ENCODE results near the gene IFT74.

The IFT74 gene

GRCh38 chr9:26955921-26956859 lies at the start of gene IFT74:
Gene IFT74 (plus strand): TSS chr9:26956412. CDS start chr9:26961968, 5,556 bp downstream.
- peak; percentile 75 for DNase-seq (ENCODE audit: low read depth)

DNA sequence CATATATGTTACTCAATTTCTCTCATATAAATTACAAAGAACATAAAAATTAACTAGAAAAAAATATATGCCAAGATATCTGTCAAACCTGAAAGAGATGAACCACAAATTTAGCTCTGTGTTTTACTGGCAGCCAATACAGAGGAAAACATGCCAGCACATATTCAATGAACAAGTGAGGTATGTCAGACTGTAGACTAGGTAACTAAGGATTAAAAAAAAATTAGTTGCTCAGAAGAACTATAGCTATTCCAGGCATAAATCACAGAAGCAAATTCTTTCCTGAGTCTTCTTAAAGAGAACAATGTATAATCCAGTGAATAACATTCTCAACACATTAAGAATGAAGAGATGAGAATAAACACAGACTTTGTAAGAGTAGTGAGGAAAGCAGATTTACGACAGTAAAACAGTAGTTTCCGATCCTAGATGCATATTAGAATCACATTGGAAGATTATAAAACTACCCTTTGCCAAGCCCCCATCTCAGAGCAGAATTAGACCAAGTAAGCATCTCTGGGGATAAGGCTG lies 43.0 kb upstream of the IFT74 start:
- DNase-seq (ENCODE audit: low read depth), result no peak

GRCh38 chr9:26919698-26920097 lies 36.5 kb upstream of the IFT74 start:
- DNase-seq (ENCODE audit: low read depth), result no peak

GRCh38 chr9:26925609-26926008 lies 30.6 kb upstream of the IFT74 start:
- DNase-seq (ENCODE audit: low read depth), result no peak

- DNase-seq (ENCODE audit: low read depth), result no peak
These were observed 27.2 kb upstream of the IFT74 start for GRCh38 chr9:26928902-26929495.

DNA sequence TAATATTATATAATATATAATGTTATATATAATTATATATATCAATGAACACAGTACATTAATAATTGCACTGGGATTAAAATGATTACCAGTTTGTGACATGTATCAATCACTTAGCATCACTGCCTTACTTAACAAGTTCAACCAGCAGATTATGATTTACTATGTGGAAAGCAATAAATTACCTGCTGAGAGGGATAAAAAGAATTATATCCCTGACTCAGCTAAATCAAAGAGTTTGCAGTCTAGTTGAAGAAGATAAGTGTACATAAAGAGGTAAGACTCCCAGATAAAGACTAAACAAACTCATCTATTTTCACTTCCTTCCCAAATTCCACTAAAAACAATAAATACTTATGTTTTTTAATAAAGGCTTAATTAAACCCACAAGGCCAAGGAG lies 20.4 kb upstream of the IFT74 start:
- DNase-seq (ENCODE audit: low read depth), result no peak

DNA sequence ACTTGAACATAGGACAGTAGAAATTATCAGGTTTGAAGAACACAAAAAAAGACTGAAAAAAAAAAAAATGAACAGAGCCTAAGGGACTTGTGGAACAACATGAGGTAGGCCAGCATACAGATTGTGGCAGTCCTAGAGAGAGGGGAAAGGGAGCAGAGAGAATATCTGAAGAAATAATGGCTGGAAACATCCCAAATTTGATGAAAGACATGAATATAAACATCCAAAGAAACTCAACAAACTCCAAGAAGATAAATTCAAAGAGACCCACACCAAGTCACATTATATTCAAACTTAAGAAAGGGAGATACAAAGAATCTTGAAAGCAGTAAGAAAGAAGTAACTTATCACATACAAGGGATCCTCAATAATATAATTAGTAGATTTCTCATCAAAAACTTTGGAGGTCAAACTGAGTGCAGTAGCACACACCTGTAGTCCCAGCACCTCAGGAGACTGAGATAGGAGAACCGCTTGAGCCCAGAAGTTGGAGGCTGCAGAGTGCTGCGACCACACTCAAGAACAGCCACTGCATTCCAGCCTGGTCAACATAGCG lies 18.3 kb upstream of the IFT74 start:
- no peak for DNase-seq (ENCODE audit: low read depth)

- no peak for DNase-seq (ENCODE audit: low read depth)
These were observed 16.1 kb upstream of the IFT74 start for GRCh38 chr9:26939955-26940711.

- DNase-seq (ENCODE audit: low read depth), result no peak
These were observed 15.4 kb upstream of the IFT74 start for GRCh38 chr9:26940779-26941178.

- no peak for DNase-seq (ENCODE audit: low read depth)
These were observed 10.6 kb upstream of the IFT74 start for GRCh38 chr9:26945591-26945990.

- peak; percentile 58 for DNase-seq (ENCODE audit: low read depth)
These were observed 9.2 kb upstream of the IFT74 start, which contains the start of gene PLAA for GRCh38 chr9:26946753-26947727. Gene PLAA (minus strand): TSS chr9:26947242. CDS start chr9:26947045, 197 bp downstream.

DNA sequence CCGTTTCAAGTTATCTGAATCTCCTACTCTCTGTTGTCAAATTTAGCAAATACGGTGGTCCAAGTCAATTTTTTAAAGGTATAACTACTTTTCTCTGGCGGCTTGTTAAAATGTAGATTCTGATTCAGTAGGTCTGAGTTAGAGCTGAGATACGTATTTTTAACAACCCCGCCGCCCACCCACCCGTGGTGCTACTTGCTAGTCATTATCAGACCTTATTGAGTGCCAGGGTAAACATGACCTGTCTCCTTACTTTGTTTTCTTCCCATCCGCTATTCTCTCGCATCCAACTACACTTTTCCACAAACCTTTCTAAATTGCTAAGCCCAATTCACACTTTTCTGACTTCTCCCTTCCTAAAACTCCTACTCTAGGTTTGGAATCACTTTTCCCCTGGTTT lies 8.5 kb upstream of the IFT74 start:
- no peak for DNase-seq (ENCODE audit: low read depth)

- no peak for DNase-seq (ENCODE audit: low read depth)
These were observed 6.6 kb upstream of the IFT74 start for GRCh38 chr9:26949637-26950069.

DNA sequence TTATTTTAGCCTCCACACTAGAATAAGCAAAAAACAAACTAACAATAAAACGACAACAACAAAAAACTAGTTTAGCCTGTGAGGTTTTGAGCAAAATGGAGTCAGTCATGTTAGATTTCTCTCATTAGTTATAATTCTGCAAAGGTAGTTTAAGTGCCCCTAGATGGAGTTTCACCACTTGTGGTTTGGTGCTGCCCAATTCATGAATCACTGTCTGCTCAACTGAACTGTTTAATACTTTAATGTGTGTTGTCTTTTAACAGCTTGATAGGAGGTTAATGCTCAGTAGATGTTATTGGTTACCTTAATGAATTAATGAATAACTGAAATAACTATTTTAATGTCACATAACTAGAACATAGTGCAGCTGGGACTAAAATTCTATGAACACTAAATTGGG lies 5.7 kb upstream of the IFT74 start:
- DNase-seq (ENCODE audit: low read depth), result no peak

DNA sequence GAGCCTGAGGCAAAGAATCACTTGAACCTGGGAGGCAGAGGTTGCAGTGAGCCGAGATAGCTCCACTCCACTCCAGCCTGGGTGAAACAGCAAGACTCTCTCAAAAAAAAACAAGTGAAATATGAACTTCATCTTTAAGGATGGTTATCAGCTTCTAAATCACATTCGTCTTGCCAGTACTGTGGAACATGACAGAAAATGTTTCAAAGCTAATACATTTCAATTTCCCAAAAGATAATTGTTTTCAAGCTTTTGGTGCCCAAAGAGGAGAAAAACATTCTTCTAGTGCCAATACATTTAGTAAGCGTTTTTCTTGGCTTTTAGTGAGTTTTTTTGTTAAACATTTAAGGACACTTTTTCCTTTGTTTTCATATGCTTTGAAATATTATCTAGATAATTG lies 4.4 kb upstream of the IFT74 start:
- DNase-seq (ENCODE audit: low read depth), result no peak

DNA sequence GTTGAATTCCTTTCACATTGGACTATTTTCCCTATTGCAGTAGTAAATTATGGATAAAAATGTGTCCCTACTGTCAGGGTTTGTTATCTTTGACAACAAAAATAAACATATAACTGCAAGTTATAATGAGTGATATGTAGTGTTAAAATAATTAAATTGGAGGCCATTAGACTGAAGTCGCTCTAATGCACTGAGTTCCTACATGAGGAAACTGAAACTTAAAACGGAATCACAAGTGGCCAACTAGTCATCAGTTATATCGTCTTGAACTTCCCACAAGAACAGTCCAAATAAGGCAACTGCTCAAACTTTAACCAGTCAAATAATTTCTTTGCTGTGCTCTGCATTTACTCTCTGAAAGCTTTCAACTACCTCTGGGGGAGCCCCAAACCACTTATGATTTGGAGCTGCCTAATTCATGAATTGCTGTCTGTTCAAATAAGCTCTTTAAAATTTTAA lies 2.1 kb upstream of the IFT74 start:
- no peak for DNase-seq (ENCODE audit: low read depth)

GRCh38 chr9:26955222-26955903 lies 849 bp upstream of the IFT74 start:
- DNase-seq (ENCODE audit: low read depth), result no peak

- DNase-seq (ENCODE audit: low read depth), result no peak
These were observed 635 bp downstream of the IFT74 start for GRCh38 chr9:26956860-26957233.

- no peak for DNase-seq (ENCODE audit: low read depth)
These were observed 15.5 kb downstream of the IFT74 start for GRCh38 chr9:26971721-26972120.

DNA sequence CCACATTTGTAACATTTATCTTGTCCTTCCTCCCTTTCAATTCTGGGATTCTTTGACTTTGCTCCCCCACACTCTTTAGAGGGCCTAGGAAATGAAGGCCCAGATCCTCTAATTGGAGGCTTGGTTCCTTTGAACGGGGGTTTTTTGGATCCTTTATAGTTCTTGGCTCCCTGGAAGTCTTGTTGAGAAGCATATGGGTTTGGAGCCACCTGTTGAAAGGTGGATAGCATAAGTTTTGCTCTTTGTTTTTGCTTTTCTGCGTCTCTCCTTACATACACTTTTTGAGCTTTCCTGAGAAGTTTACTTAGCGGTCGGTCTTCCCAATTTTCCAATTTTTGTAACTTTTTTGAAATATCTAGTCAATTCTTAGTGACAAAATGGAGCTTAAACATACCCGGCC lies 17.8 kb downstream of the IFT74 start:
- no peak for DNase-seq (ENCODE audit: low read depth)

Data from stimulated activated CD8-positive, alpha-beta memory T cell treated with anti-CD3 and anti-CD28 coated beads, Interleukin-15, amount 100 ng/mL, for 24 hours (primary cell).